ENCODE results near the gene ZNF169.
"Not testable (repeated sequence)": the region's sequence is repeated elsewhere in the genome, so short reads cannot be mapped to it uniquely, and the experiment has no call there.

The ZNF169 gene

GRCh38 chr9:94250456-94250855, 8.6 kb upstream of the ZNF169 start:
- DNase-seq: no peak
- TF ChIP-seq EZH2phosphoT487 (IDR thresholded peaks at IDR 0.05; ENCODE audit: low read length): no peak
- no peak for TF ChIP-seq EZH2 (optimal IDR thresholded peaks at IDR 0.05; ENCODE audit: low read depth, low read length)
- no peak for TF ChIP-seq CTCF (IDR thresholded peaks at IDR 0.05; ENCODE audit: low read length)
- Histone ChIP-seq H4K20me1 (ENCODE audit: insufficient read depth, low read length) (no peaks in the 10 kb centered on the region), H3K9me2 (replicated peaks; ENCODE audit: insufficient read depth, low read length) (no peaks in the 10 kb centered on the region), H2AFZ (ENCODE audit: low read length) (no peak overlapping the region), H3K9ac (ENCODE audit: low read length) (no peak overlapping the region), H3K4me2 (ENCODE audit: low read depth, low read length) (no peak overlapping the region), H3K79me2 (ENCODE audit: low read length) (no peaks in the 10 kb centered on the region), H3K27me3 (replicated peaks; ENCODE audit: insufficient read depth, low read length) (no peaks in the 10 kb centered on the region), H3K9me3 (replicated peaks; ENCODE audit: insufficient read depth, low read length) (no peaks in the 10 kb centered on the region), H3K4me3 (ENCODE audit: low read length) (no peak overlapping the region), H3F3A (ENCODE audit: insufficient read depth, low read length) (no peaks in the 10 kb centered on the region), H3K36me3 (replicated peaks; ENCODE audit: insufficient read depth, low read length) (no peaks in the 10 kb centered on the region), H3K27ac (ENCODE audit: low read length) (no peak overlapping the region), H3K4me1 (ENCODE audit: low read length) (no peaks in the 10 kb centered on the region)

DNA sequence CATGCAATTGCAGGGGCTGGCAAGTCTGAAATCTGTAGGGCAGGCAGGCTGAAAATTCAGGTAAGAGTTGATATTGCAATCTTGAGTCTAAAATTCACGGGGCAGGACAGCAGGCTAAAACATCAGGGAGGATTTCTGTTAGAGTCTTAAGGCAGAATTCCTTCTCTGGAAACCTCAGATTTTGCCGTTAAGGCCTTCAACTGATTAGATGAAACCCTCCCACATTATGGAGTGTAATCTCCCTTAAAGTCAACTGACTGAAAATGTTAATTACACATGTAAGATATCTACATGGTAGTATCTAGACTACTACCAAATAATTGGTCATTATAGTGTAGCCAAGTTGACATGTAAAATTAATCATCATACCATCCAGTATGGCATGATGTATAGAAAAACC, 3.1 kb upstream of the ZNF169 start:
- no peaks in the 10 kb centered on the region for H3K9me2 ChIP-seq (replicated peaks; ENCODE audit: insufficient read depth, low read length)
- no peaks in the 10 kb centered on the region for H3K4me1 ChIP-seq (ENCODE audit: low read length)
- H3K9ac ChIP-seq (ENCODE audit: low read length): no peak overlapping the region
- H3K79me2 ChIP-seq (ENCODE audit: low read length): peaks cover 13% of the 10 kb centered on the region
- TF ChIP-seq EZH2 (optimal IDR thresholded peaks at IDR 0.05; ENCODE audit: low read depth, low read length) (no peak), CTCF (IDR thresholded peaks at IDR 0.05; ENCODE audit: low read length) (no peak), EZH2phosphoT487 (IDR thresholded peaks at IDR 0.05; ENCODE audit: low read length) (no peak)
- H2AFZ ChIP-seq (ENCODE audit: low read length): no peak overlapping the region
- H3K27me3 ChIP-seq (replicated peaks; ENCODE audit: insufficient read depth, low read length): peaks cover 12% of the 10 kb centered on the region; the same call in 1 of the 2 replicates
- H3K4me3 ChIP-seq (ENCODE audit: low read length): no peak overlapping the region
- no peak overlapping the region for H3K4me2 ChIP-seq (ENCODE audit: low read depth, low read length)
- no peaks in the 10 kb centered on the region for H3K36me3 ChIP-seq (replicated peaks; ENCODE audit: insufficient read depth, low read length)
- no peaks in the 10 kb centered on the region for H3K9me3 ChIP-seq (replicated peaks; ENCODE audit: insufficient read depth, low read length)
- H3K27ac ChIP-seq (ENCODE audit: low read length): no peak overlapping the region
- no peaks in the 10 kb centered on the region for H4K20me1 ChIP-seq (ENCODE audit: insufficient read depth, low read length)
- no peaks in the 10 kb centered on the region for H3F3A ChIP-seq (ENCODE audit: insufficient read depth, low read length)
- no peak for DNase-seq

- not testable (repeated sequence) for H3K4me3 ChIP-seq (ENCODE audit: low read length); H3K9me2 ChIP-seq (replicated peaks; ENCODE audit: insufficient read depth, low read length); H3K9me3 ChIP-seq (replicated peaks; ENCODE audit: insufficient read depth, low read length); H3K4me2 ChIP-seq (ENCODE audit: low read depth, low read length); H4K20me1 ChIP-seq (ENCODE audit: insufficient read depth, low read length); H3K27me3 ChIP-seq (replicated peaks; ENCODE audit: insufficient read depth, low read length); H3F3A ChIP-seq (ENCODE audit: insufficient read depth, low read length); H2AFZ ChIP-seq (ENCODE audit: low read length); H3K36me3 ChIP-seq (replicated peaks; ENCODE audit: insufficient read depth, low read length); H3K27ac ChIP-seq (ENCODE audit: low read length); H3K4me1 ChIP-seq (ENCODE audit: low read length); DNase-seq; H3K9ac ChIP-seq (ENCODE audit: low read length)
- peaks cover 16% of the 10 kb centered on the region; the same call in 1 of the 2 replicates for H3K79me2 ChIP-seq (ENCODE audit: low read length)
These were observed 6.7 kb downstream of the ZNF169 start for GRCh38 chr9:94265626-94266402.

DNA sequence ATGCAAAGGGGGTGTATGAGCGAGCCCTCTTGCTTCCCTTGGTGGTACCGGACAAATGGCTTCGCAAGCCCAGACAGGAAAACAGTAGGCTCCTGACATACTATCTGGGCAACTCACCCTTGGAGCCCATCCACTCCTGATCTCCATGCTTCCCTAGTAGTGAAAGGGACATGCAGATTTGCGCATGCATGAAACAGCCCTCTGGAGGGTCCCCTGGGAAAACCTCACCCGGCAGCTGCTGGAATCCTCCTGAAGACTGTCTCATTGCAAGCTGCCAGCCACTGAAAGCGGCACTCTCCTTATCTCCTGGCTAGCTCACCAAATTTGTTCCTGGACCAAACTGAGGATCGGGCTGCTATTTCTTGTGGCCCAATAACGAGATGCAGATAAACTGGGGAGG, 10.2 kb downstream of the ZNF169 start:
- no peaks in the 10 kb centered on the region for H3K9me3 ChIP-seq (replicated peaks; ENCODE audit: insufficient read depth, low read length)
- no peaks in the 10 kb centered on the region for H3K36me3 ChIP-seq (replicated peaks; ENCODE audit: insufficient read depth, low read length)
- no peaks in the 10 kb centered on the region for H3K4me1 ChIP-seq (ENCODE audit: low read length)
- no peak for DNase-seq
- H3K9me2 ChIP-seq (replicated peaks; ENCODE audit: insufficient read depth, low read length): no peaks in the 10 kb centered on the region
- H3K9ac ChIP-seq (ENCODE audit: low read length): no peak overlapping the region
- H3K79me2 ChIP-seq (ENCODE audit: low read length): peaks cover 3% of the 10 kb centered on the region; the same call in 1 of the 2 replicates
- H3K27ac ChIP-seq (ENCODE audit: low read length): no peak overlapping the region
- no peaks in the 10 kb centered on the region for H3K27me3 ChIP-seq (replicated peaks; ENCODE audit: insufficient read depth, low read length)
- H3F3A ChIP-seq (ENCODE audit: insufficient read depth, low read length): no peaks in the 10 kb centered on the region
- no peaks in the 10 kb centered on the region for H4K20me1 ChIP-seq (ENCODE audit: insufficient read depth, low read length)
- no peak for TF ChIP-seq CTCF (IDR thresholded peaks at IDR 0.05; ENCODE audit: low read length)
- no peak for TF ChIP-seq EZH2 (optimal IDR thresholded peaks at IDR 0.05; ENCODE audit: low read depth, low read length)
- TF ChIP-seq EZH2phosphoT487 (IDR thresholded peaks at IDR 0.05; ENCODE audit: low read length): no peak
- H2AFZ ChIP-seq (ENCODE audit: low read length): no peak overlapping the region
- H3K4me2 ChIP-seq (ENCODE audit: low read depth, low read length): no peak overlapping the region
- H3K4me3 ChIP-seq (ENCODE audit: low read length): no peak overlapping the region
